SU-DHL-6 (cell line): ENCODE measurements around the gene SF3B1.

ENCODE experiments used
- EZH2phosphoT487 ChIP-seq: fragments of 200-600 bp; sonication (generic), shearing (Covaris generic); conservative IDR thresholded peaks from 2 replicates; pipeline ENCODE4 v1.6.1; 2018; ENCODE audit warnings: mild to moderate bottlenecking, antibody characterized with exemption, low read length, moderate library complexity, mixed read lengths
- TF ChIP-seq, protein P1 (sequence below): fragments of 200-600 bp; sonication (generic); IDR thresholded peaks from one replicate; pipeline ENCODE4 v1.5.1; 2017; ENCODE audit warnings: antibody characterized with exemption, mild to moderate bottlenecking, low read length, moderate library complexity; ENCODE audit not compliant: insufficient read depth, poor library complexity, severe bottlenecking

GRCh38 chr2:197414039-197414438 lies 20.8 kb downstream of the SF3B1 start:
- no peak for TF ChIP-seq EZH2phosphoT487
- TF ChIP-seq, protein P1, sequence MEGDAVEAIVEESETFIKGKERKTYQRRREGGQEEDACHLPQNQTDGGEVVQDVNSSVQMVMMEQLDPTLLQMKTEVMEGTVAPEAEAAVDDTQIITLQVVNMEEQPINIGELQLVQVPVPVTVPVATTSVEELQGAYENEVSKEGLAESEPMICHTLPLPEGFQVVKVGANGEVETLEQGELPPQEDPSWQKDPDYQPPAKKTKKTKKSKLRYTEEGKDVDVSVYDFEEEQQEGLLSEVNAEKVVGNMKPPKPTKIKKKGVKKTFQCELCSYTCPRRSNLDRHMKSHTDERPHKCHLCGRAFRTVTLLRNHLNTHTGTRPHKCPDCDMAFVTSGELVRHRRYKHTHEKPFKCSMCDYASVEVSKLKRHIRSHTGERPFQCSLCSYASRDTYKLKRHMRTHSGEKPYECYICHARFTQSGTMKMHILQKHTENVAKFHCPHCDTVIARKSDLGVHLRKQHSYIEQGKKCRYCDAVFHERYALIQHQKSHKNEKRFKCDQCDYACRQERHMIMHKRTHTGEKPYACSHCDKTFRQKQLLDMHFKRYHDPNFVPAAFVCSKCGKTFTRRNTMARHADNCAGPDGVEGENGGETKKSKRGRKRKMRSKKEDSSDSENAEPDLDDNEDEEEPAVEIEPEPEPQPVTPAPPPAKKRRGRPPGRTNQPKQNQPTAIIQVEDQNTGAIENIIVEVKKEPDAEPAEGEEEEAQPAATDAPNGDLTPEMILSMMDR, result no peak
